ENCODE data around the gene PKNOX2. TPM values are rescaled to one million over a fixed set of nuclear protein-coding genes. Genes with fewer than 3 reads are reported as not detected.

The PKNOX2 gene
- total RNA-seq, 1 donor: under 0.01 TPM

DNA sequence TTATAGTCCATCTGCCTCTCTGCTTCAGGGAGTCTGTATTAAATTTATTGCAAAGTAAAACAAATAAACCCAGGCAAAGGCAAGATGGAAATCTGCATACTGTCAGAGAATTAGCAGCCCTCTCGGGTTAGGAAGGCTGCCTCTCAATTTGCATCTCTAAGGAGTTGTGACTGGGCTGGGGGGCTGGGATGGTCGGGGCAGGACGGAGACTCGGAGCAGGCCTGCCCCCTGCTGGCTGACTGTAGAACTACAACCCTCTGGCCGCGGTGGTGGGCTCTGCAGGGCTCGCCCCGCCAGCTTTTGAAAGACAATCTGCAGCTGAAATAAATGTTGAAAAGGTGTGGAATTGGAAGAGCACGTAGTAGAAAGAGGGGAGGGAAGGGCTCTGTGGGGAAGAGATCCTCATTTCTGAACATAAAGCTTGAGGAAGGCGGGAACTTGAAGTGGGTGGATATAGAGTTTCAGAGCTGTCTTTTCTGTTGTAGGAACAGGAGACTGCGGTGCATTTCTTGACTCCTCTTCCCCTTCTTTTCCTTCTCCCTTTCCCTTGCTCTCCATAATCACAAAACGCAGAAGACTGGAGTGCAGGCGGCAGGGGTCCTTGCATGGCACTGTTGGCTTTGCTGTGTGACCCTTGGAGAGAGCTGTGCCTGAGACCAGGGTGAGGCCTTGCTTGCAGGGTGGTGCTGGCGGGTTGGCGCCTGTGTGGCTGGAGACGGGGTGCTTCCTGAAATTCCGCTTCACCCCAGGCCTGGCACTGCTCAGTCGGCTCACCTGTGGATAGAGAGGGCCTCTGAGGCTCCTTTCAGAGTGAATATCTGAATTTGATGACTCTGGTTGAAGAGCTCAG lies 22.6 kb upstream of the PKNOX2 start:
- no peaks in the 10 kb centered on the region for H3K9me3 ChIP-seq (ENCODE audit: low read depth, low read length)
- H3K4me1 ChIP-seq (ENCODE audit: insufficient read depth, low read length): no peaks in the 10 kb centered on the region
- peaks cover 12% of the 10 kb centered on the region for H3K27me3 ChIP-seq (ENCODE audit: insufficient read depth, low read length)
- H3K4me3 ChIP-seq (ENCODE audit: low read length): no peak overlapping the region

DNA sequence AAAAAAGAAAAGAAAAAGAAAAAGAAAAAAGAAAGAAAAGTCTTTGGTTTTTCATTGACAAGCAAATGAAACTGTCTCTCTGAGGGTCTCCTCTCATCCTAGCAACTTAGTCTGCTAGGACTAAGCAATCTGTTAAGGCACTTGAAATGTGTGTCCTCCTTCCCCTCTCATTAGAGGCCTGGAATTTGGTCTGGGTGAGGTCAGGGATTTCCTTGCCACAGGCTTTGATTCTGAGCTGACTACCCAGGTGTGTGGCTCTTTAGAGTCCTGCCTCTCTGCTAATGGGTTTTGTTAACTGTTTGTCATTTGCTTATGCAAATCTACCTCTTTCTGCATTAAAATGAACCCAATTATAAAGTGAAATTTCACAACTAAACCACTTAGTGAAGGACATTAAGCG lies 18.3 kb upstream of the PKNOX2 start:
- Histone ChIP-seq H3K27me3 (ENCODE audit: insufficient read depth, low read length) (peaks cover 3% of the 10 kb centered on the region), H3K9me3 (ENCODE audit: low read depth, low read length) (no peaks in the 10 kb centered on the region), H3K4me3 (ENCODE audit: low read length) (no peak overlapping the region), H3K4me1 (ENCODE audit: insufficient read depth, low read length) (no peaks in the 10 kb centered on the region)

DNA sequence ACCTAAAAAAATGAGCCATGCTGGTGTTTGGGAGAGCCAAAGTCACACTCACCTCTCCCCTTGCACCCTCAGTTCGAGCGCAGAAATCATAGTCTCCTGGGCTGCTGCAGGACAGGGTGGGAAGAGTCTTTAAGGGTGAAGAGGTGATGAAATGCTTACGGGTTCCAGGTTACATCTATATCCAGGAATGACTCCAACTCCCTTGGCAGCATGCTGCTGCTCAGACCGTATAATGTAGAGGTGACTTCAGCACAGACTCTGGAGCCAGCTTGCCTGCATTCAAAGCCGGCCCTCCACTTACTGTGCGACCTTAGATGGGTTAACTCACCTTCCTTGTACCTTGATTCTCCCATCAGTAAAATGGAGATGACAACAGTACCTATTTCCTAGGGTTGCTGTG lies 17.3 kb upstream of the PKNOX2 start:
- no peak overlapping the region for H3K4me3 ChIP-seq (ENCODE audit: low read length)
- no peaks in the 10 kb centered on the region for H3K27me3 ChIP-seq (ENCODE audit: insufficient read depth, low read length)
- H3K9me3 ChIP-seq (ENCODE audit: low read depth, low read length): no peaks in the 10 kb centered on the region
- H3K4me1 ChIP-seq (ENCODE audit: insufficient read depth, low read length): no peaks in the 10 kb centered on the region

DNA sequence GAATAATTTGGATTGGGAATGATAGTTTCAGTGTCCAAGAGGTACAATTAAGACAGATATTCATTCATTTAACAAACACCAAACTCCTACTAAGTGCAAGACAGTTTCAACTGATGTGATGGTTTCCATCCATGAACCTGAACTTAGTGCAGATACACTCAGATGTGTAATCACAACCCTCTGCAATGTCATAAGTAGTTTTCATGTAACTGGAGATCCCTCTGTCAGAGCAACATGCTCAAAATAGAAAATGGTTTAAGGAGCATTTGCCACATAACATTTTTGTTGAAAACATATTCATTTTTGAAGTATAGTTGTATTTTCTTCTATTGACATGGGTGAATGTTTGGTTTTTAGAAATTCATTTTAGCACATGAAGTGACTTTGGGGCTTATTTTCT lies 16.5 kb upstream of the PKNOX2 start:
- Histone ChIP-seq H3K9me3 (ENCODE audit: low read depth, low read length) (no peaks in the 10 kb centered on the region), H3K4me3 (ENCODE audit: low read length) (no peak overlapping the region), H3K27me3 (ENCODE audit: insufficient read depth, low read length) (no peaks in the 10 kb centered on the region), H3K4me1 (ENCODE audit: insufficient read depth, low read length) (no peaks in the 10 kb centered on the region)

DNA sequence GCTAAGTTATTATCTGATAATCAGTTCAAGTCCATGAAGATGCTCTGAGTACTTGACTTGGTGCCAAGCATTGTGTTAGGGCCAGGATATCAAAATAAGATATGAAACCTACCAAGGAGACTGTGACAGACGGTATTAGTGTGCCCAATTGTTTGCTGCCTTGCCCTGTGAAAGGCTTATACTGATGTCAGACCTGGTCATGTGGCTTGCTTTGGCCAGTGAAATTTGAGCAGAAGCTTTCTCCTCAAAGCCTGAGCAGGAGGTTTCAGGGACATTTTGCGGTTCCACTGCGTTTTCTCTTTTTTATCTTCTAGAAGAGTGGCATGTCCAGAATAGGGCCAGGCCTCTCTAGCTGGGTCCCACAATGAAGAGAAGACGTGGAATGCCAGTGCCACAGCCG lies 15.8 kb upstream of the PKNOX2 start:
- Histone ChIP-seq H3K9me3 (ENCODE audit: low read depth, low read length) (no peaks in the 10 kb centered on the region), H3K4me3 (ENCODE audit: low read length) (no peak overlapping the region), H3K4me1 (ENCODE audit: insufficient read depth, low read length) (no peaks in the 10 kb centered on the region), H3K27me3 (ENCODE audit: insufficient read depth, low read length) (no peaks in the 10 kb centered on the region)

DNA sequence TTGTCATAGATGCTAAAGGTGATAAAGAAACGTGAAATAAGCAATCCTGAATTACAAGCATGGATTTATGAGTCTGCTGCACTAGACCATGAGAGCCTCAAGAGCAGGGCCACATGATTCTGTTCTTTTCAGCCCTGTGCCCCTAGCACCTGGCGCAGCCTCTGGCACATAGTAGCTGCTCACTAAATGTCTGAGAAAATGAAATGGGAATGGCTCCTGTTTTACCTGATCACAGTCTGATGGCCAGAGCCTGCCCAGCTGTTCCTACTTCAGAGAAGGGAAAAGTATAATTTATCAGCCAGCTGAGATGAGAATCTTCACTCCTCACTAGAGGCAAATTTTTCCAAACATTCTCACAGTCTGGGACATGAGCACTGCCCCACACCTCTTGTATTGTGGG lies 10.7 kb upstream of the PKNOX2 start:
- Histone ChIP-seq H3K4me1 (ENCODE audit: insufficient read depth, low read length) (no peaks in the 10 kb centered on the region), H3K9me3 (ENCODE audit: low read depth, low read length) (no peaks in the 10 kb centered on the region), H3K27me3 (ENCODE audit: insufficient read depth, low read length) (peaks cover 6% of the 10 kb centered on the region), H3K4me3 (ENCODE audit: low read length) (no peak overlapping the region)

DNA sequence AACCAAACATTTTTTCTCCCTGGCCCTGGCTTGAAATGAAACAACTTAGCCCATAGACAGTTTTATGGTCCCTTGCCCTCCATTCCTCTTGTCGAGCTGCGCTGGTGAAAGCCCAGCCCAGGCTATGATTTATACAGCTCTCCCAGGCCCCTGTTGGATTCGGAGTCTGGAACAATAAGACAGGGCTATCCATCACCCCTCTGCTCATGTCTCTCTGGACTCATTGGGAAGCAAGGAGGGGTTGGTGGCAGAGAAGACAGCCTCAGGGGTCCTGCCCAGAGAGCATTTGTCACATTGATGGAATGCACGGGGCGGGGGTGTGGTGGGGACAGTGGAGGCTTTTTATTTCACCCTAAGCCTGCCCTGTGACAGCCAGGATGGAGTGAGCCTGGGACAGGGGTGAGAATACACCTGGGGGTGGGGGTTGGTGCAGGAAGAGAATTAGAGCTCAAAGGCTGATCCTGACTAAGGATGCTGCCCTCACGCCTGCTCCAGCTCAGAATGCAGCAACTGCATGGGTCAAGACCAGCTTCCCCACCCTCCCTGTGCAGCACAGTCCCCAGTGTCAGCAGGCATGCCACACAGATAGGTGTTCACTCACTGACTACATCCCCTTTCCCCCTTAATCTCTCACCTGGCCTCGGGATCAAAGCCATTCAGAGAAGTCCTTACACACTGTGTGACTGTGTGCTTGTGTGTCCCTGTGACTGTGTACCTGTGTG lies 10.0 kb upstream of the PKNOX2 start:
- Histone ChIP-seq H3K4me3 (ENCODE audit: low read length) (no peak overlapping the region), H3K27me3 (ENCODE audit: insufficient read depth, low read length) (peaks cover 6% of the 10 kb centered on the region), H3K4me1 (ENCODE audit: insufficient read depth, low read length) (no peaks in the 10 kb centered on the region), H3K9me3 (ENCODE audit: low read depth, low read length) (no peaks in the 10 kb centered on the region)

DNA sequence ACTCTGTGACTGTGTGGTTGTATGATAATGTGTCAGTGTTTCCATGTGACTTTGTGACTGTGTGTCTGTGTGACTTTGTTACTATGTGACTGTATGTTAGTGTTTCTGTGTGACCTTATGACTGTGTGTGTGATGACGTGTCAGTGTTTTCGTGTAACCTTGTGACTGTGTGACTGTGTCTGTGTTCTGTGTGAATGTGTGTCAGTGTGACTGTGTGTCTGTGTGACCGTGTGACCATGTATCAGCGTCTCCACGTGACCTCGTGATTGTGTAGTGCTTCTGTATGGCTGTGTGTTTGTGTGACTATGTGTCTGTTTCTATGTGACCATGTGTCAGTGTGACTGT lies 9.5 kb upstream of the PKNOX2 start:
- Histone ChIP-seq H3K4me3 (ENCODE audit: low read length) (no peak overlapping the region), H3K27me3 (ENCODE audit: insufficient read depth, low read length) (peaks cover 6% of the 10 kb centered on the region), H3K4me1 (ENCODE audit: insufficient read depth, low read length) (no peaks in the 10 kb centered on the region), H3K9me3 (ENCODE audit: low read depth, low read length) (no peaks in the 10 kb centered on the region)

DNA sequence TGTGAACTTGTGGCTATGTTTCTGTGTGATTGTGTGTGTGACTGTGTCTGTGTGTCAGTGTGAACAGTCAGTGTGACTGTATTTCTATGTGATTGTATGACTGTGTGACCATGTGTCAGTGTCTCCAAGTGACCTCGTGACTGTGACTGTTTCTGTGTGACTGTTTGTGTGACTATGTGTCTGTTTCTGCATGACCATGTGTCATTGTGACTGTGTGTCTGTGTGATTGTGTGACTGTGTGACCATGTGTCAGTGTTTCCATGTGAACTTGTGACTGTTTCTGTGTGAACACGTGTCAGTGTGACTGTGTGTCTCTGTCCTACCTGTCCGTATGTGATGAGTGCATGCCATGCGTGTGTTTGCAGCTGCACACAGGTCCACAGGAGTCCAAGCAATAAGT lies 8.8 kb upstream of the PKNOX2 start:
- H3K4me1 ChIP-seq (ENCODE audit: insufficient read depth, low read length): no peaks in the 10 kb centered on the region
- no peak overlapping the region for H3K4me3 ChIP-seq (ENCODE audit: low read length)
- no peaks in the 10 kb centered on the region for H3K9me3 ChIP-seq (ENCODE audit: low read depth, low read length)
- peaks cover 8% of the 10 kb centered on the region for H3K27me3 ChIP-seq (ENCODE audit: insufficient read depth, low read length)

DNA sequence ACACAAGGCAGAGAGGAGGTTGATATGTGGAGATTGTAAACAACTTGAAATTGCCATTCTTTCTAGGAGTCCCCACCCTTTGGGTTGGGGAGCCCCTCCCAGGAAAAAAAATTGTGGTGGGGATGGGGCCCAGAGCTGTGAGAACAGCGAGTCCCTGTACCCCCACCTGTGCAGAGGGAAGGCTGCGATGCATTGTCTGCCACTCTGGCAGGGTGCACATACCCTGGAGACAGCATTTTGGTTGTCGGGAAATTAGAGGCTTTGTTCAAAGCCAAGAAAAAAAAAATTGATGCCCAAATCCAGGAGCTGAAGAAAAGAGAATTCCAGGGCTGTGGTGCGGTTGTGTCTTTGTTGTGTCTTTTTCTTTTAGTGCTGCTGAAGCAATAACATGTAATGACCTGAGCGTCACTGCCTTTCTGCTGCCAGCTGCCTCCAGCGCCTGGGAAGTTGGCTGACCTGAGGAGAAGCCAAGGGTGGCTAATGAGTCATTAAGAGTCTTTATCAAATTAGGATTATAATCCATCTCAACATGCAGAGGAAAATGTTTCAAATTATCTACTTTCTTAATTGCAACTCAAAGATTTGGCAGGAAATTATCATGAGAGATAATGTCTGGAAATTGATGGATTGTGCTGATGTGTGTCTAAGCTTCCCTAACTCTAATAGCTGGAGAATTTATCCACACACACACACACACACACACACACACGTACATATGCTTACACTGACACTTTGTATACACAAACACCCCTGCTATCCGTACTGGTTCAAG lies 8.0 kb upstream of the PKNOX2 start:
- Histone ChIP-seq H3K9me3 (ENCODE audit: low read depth, low read length) (no peaks in the 10 kb centered on the region), H3K4me1 (ENCODE audit: insufficient read depth, low read length) (no peaks in the 10 kb centered on the region), H3K4me3 (ENCODE audit: low read length) (no peak overlapping the region), H3K27me3 (ENCODE audit: insufficient read depth, low read length) (peaks cover 11% of the 10 kb centered on the region)

DNA sequence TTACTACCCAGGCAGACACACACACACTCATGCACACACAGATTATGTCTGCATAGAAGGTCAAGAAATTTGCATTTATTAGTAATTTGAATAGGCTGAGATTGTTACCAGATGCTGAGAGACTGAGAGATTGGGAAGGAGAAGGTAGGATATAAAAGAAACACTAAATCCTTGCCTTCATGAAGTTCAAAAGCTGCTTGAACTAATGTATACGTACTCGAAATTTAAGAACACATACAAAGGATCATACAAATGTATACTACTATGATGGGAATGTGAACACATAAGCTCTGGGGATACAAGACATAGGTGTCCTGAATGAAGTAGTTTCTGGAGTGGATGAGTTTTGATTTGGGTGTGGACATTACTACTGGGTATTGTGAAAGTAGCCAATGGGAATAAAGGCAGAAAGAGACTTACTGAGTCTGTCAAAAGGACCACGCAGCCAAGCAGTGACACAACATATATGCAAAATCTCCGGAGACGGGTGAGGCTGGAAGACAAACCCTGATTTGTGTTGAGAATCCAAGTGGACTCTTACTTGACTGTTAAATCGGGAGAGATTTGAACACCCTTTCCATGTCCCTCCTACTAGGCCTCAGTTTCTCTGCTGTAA lies 7.3 kb upstream of the PKNOX2 start:
- no peaks in the 10 kb centered on the region for H3K9me3 ChIP-seq (ENCODE audit: low read depth, low read length)
- no peak overlapping the region for H3K4me3 ChIP-seq (ENCODE audit: low read length)
- peaks cover 16% of the 10 kb centered on the region for H3K27me3 ChIP-seq (ENCODE audit: insufficient read depth, low read length)
- no peaks in the 10 kb centered on the region for H3K4me1 ChIP-seq (ENCODE audit: insufficient read depth, low read length)

DNA sequence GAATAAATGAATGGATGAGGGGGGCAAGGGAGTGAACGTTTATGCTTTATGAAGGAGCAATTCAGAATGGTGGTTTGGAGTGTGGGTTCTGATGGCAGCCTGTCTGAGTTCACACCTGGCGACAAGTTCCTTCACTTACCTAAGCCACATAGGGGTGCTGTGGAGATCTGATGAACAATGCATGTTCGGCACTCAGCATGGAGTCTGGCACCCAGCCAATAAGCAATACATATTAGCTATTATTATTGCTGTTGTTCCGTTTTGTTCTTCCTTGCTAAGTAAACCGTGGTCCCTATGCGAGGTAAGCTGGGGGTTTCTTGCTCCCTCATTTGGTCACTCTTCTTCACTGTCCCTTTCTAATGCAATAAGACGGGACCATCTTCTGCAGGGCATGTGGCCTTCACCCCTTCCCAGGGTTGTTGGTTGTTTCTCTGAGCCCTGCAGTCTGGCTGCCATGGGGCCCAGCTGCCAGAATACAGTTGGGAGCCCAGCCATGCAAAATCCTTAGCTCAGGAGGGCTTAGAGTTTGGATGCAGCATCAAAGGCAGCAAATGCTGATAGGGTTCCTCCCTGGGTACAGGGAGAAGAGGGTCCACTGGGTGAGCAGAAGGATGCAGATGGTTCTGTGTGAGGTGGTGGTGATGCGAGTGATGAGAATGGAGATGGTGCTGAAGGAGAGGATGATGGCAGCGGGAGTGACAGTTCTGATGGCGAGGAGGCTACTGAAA lies 6.4 kb upstream of the PKNOX2 start:
- peaks cover 24% of the 10 kb centered on the region for H3K27me3 ChIP-seq (ENCODE audit: insufficient read depth, low read length)
- no peaks in the 10 kb centered on the region for H3K4me1 ChIP-seq (ENCODE audit: insufficient read depth, low read length)
- H3K4me3 ChIP-seq (ENCODE audit: low read length): no peak overlapping the region
- H3K9me3 ChIP-seq (ENCODE audit: low read depth, low read length): no peaks in the 10 kb centered on the region

DNA sequence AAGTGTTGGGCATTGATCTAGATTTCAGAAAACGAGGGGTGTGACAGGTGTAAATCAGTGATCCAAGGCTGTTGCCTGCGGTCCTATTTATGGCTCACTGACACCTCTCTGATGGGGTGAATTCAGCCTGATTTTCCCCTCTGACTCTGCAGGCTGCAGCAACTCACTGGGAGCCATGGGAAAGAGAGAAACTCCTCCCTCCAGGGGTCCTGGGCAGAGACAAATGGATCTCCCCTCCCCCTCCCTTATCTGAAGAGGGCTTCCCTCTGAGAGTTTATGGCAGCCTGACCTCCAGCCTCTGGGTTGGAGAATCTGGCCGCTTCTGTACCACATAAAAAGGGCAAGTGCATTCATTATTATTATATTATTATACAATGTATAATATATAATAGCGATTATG lies 1.8 kb upstream of the PKNOX2 start:
- Histone ChIP-seq H3K4me3 (ENCODE audit: low read length) (no peak overlapping the region), H3K9me3 (ENCODE audit: low read depth, low read length) (no peaks in the 10 kb centered on the region), H3K27me3 (ENCODE audit: insufficient read depth, low read length) (peaks cover 53% of the 10 kb centered on the region), H3K4me1 (ENCODE audit: insufficient read depth, low read length) (peaks cover 18% of the 10 kb centered on the region)

DNA sequence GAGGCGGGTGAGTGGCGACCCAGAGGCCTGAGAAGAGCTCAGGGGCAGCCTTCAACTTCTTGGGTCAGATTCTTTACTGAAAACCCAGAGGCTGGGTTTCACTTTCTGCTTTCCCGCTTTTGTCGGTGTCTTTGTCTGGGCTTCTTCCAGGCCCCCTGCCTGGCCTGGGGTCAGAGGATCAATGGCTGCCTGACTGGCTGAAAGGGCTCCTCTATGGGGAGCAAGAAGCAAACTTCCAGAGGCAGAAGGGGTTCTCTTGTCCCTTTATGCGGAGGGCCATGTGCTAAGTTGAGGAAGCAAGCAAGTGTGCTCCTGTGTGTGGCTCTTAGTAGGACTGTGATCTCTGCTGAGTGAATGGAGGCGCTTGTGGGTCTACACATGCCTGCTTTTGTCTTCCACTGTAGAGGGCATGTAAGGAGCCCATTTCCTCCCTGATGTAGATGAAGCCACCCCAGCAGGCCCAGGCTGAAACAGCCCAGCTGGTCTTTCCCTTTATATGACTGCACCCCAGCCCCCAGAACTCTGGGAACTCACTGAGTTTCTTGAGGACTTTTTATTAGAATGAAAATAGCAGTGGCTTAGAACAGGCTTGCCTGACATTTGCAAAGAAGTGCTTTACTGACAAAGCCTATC lies 1.0 kb upstream of the PKNOX2 start:
- H3K4me3 ChIP-seq (ENCODE audit: low read length): no peak overlapping the region
- peaks cover 61% of the 10 kb centered on the region for H3K27me3 ChIP-seq (ENCODE audit: insufficient read depth, low read length)
- no peaks in the 10 kb centered on the region for H3K9me3 ChIP-seq (ENCODE audit: low read depth, low read length)
- H3K4me1 ChIP-seq (ENCODE audit: insufficient read depth, low read length): peaks cover 18% of the 10 kb centered on the region

Data from mononuclear cell (primary cell).